Tibial artery (tissue), 4 donors: ENCODE data around the gene HEATR5B.

ENCODE experiments used
- DNase-seq, 2 donors: peaks; one replicate each; pipeline ENCODE4 v3.0.0-alpha.2; 2019
- H3K27ac ChIP-seq, 2 donors: fragments of 200-600 bp; sonication (generic) in 1 of 2; 1 replicate in 1 of 2; 2 replicates in 1 of 2; pipeline ENCODE4 v1.5.1; 2018 to 2019; ENCODE audit warnings: mild to moderate bottlenecking in 1 of 2
- H3K27me3 ChIP-seq, 2 donors: fragments of 200-600 bp; sonication (generic) in 1 of 2; one replicate each; pipeline versions ENCODE4 v1.5.1 to v1.6.0; 2016 to 2019
- H3K36me3 ChIP-seq, 3 donors: fragments of 200-600 bp; sonication (generic) in 2 of 3; one replicate each; pipeline ENCODE4 v1.5.1; 2016 to 2019; ENCODE audit warnings: mild to moderate bottlenecking in 2 of 3
- H3K4me1 ChIP-seq, 4 donors: fragments of 200-600 bp; sonication (generic) in 2 of 4; 1 replicate in 3 of 4; 2 replicates in 1 of 4; pipeline ENCODE4 v1.5.1; 2016 to 2019
- H3K4me3 ChIP-seq, 2 donors: fragments of 200-600 bp; sonication (generic) in 1 of 2; 1 replicate in 1 of 2; 2 replicates in 1 of 2; pipeline ENCODE4 v1.5.1; 2018 to 2019; ENCODE audit warnings: mild to moderate bottlenecking in 2 of 2
- H3K9me3 ChIP-seq, 3 donors: fragments of 200-600 bp; sonication (generic) in 1 of 3; one replicate each; pipeline ENCODE4 v1.5.1; 2016 to 2019
- CTCF ChIP-seq, 2 experiments: fragments of 200-600 bp in 1 of 2; fragments of 450-650 bp in 1 of 2; IDR thresholded peaks; one replicate each; pipeline ENCODE4 v1.5.1; 2017 to 2019; ENCODE audit warnings: antibody characterized with exemption in 2 of 2, mild to moderate bottlenecking in 1 of 2, moderate library complexity in 1 of 2
- intact Hi-C: fragments of 100-400 bp; cut with DNase I; formaldehyde crosslinking; loops from one replicate; pipeline ENCODE4 v1.15.0; 2023; ENCODE audit warnings: low total_unique reads

HEATR5B gene

GRCh38 chr2:36971990-36972389 is 112.2 kb downstream of the HEATR5B start:
- TF ChIP-seq CTCF (IDR thresholded peaks at IDR 0.05) = no peak

GRCh38 chr2:36967236-36967876 is 116.8 kb downstream of the HEATR5B start:
- TF ChIP-seq CTCF (IDR thresholded peaks at IDR 0.05) = no peak
- H3K36me3 ChIP-seq = no peaks in the 10 kb centered on the region
- H3K9me3 ChIP-seq = no peaks in the 10 kb centered on the region
- H3K27ac ChIP-seq = peak overlapping the region; percentile 81 to 93
- H3K4me3 ChIP-seq = peak overlapping the region; percentile 94 to 100
- H3K4me1 ChIP-seq = peaks cover 0 to 13% (median 6%) of the 10 kb centered on the region in 4 donors
- intact Hi-C loops = no loop called here
- no peak for DNase-seq
- H3K27me3 ChIP-seq = no peaks in the 10 kb centered on the region

More at GRCh38 chr2:36971990-36972389, 112.2 kb downstream of the HEATR5B start:
- H3K4me1 ChIP-seq = peaks cover 0 to 3% (median 0%) of the 10 kb centered on the region in 4 donors
- H3K27ac ChIP-seq = no peak overlapping the region
- H3K4me3 ChIP-seq = no peak overlapping the region
- no peaks in the 10 kb centered on the region for H3K36me3 ChIP-seq
- intact Hi-C loops = no loop called here
- no peak for DNase-seq
- no peaks in the 10 kb centered on the region for H3K27me3 ChIP-seq
- H3K9me3 ChIP-seq = no peaks in the 10 kb centered on the region

GRCh38 chr2:36966370-36967235 is 117.6 kb downstream of the HEATR5B start, which contains the start of gene STRN:
Gene STRN, minus strand, starts transcription at chr2:36966536. Its CDS starts 73 bp downstream, at chr2:36966463.
- peak within 1 kb of the TSS; percentile 85 to 93 for H3K27ac ChIP-seq
- intact Hi-C loops = no loop called here
- no peaks in the 10 kb centered on the region for H3K36me3 ChIP-seq
- H3K27me3 ChIP-seq = no peaks in the 10 kb centered on the region
- peak within 1 kb of the TSS; percentile 94 to 100 for H3K4me3 ChIP-seq
- peaks cover 0 to 13% (median 7%) of the 10 kb centered on the region in 4 donors for H3K4me1 ChIP-seq
- no peak for TF ChIP-seq CTCF (IDR thresholded peaks at IDR 0.05)
- peak; percentile 95 to 98 for DNase-seq
- H3K9me3 ChIP-seq = no peaks in the 10 kb centered on the region

GRCh38 chr2:36965751-36966369 is 118.3 kb downstream of the HEATR5B start:
- intact Hi-C loops = no loop called here
- H3K4me3 ChIP-seq = peak overlapping the region; percentile 94 to 100
- H3K27ac ChIP-seq = peak overlapping the region; percentile 85 to 93
- DNase-seq = peak; percentile 44 to 72
- no peaks in the 10 kb centered on the region for H3K9me3 ChIP-seq
- no peaks in the 10 kb centered on the region for H3K36me3 ChIP-seq
- H3K27me3 ChIP-seq = no peaks in the 10 kb centered on the region
- no peak for TF ChIP-seq CTCF (IDR thresholded peaks at IDR 0.05)
- peaks cover 0 to 13% (median 7%) of the 10 kb centered on the region in 4 donors for H3K4me1 ChIP-seq

- no peak for TF ChIP-seq CTCF (IDR thresholded peaks at IDR 0.05)
- intact Hi-C loops = no loop called here
- Histone ChIP-seq H3K9me3 (no peaks in the 10 kb centered on the region), H3K27me3 (no peaks in the 10 kb centered on the region), H3K36me3 (no peaks in the 10 kb centered on the region), H3K27ac (peak overlapping the region; percentile 85 to 93), H3K4me1 (peaks cover 0 to 13% (median 7%) of the 10 kb centered on the region in 4 donors), H3K4me3 (peak overlapping the region; percentile 94 to 100)
- DNase-seq = no peak
Observed at GRCh38 chr2:36965206-36965605, 119.0 kb downstream of the HEATR5B start.
